ENCODE results near the gene STK39.

STK39 gene

GRCh38 chr2:168216351-168217005, 30.9 kb downstream of the STK39 start:
- TF ChIP-seq EZH2phosphoT487 (IDR thresholded peaks at IDR 0.05; ENCODE audit: borderline replicate concordance, low read length) (no peak), CTCF (IDR thresholded peaks at IDR 0.05; ENCODE audit: low read depth, low read length, poor library complexity, severe bottlenecking) (no peak)
- H4K20me1 ChIP-seq (ENCODE audit: control insufficient read depth, insufficient read depth, low read depth, low read length): no peaks in the 10 kb centered on the region
- H3K9me2 ChIP-seq (replicated peaks; ENCODE audit: control insufficient read depth, low read length): no peaks in the 10 kb centered on the region
- H3K4me2 ChIP-seq (ENCODE audit: low read length): no peak overlapping the region
- no peak overlapping the region for H3K27ac ChIP-seq (ENCODE audit: low read depth, low read length)
- peaks cover 8% of the 10 kb centered on the region; the same call in 1 of the 2 replicates for H3K4me1 ChIP-seq (ENCODE audit: control insufficient read depth, low read length)
- H3F3A ChIP-seq (ENCODE audit: control insufficient read depth, insufficient read depth): no peaks in the 10 kb centered on the region
- no peaks in the 10 kb centered on the region for H3K9me3 ChIP-seq (ENCODE audit: control insufficient read depth, insufficient read depth, low read length)
- no peak overlapping the region for H3K4me3 ChIP-seq (ENCODE audit: low read length)
- no peaks in the 10 kb centered on the region for H3K27me3 ChIP-seq (ENCODE audit: control insufficient read depth, low read length)
- no peaks in the 10 kb centered on the region for H3K36me3 ChIP-seq (ENCODE audit: control insufficient read depth, low read length)
- no peaks in the 10 kb centered on the region; the same call in 1 of the 2 replicates for H3K79me2 ChIP-seq (ENCODE audit: control insufficient read depth, low read length)

DNA sequence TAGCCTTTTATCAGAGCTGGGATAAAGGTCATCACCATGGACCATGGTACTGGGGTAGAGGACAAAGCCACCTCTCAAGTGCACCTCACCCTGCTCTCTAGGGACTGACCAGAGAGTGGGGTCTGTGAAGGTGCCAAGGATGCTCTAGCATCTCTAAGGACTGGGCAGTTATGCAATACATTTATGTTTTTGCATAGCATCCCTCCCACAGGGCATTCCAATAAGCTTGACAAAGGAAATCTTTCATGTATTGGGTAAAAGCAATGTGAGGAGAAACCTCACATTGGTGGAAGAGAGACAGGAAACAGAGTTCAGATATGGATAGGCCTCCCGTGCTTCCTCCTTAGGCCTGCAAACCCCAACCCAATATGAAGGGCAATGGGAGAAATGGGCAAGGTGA, 31.6 kb downstream of the STK39 start:
- Histone ChIP-seq H3K36me3 (ENCODE audit: control insufficient read depth, low read length) (no peaks in the 10 kb centered on the region), H3K4me1 (ENCODE audit: control insufficient read depth, low read length) (peaks cover 13% of the 10 kb centered on the region), H3K4me2 (ENCODE audit: low read length) (no peak overlapping the region), H3K79me2 (ENCODE audit: control insufficient read depth, low read length) (no peaks in the 10 kb centered on the region; the same call in 1 of the 2 replicates), H3K27me3 (ENCODE audit: control insufficient read depth, low read length) (no peaks in the 10 kb centered on the region), H3K4me3 (ENCODE audit: low read length) (no peak overlapping the region), H3F3A (ENCODE audit: control insufficient read depth, insufficient read depth) (no peaks in the 10 kb centered on the region), H3K9me3 (ENCODE audit: control insufficient read depth, insufficient read depth, low read length) (no peaks in the 10 kb centered on the region), H4K20me1 (ENCODE audit: control insufficient read depth, insufficient read depth, low read depth, low read length) (no peaks in the 10 kb centered on the region), H3K27ac (ENCODE audit: low read depth, low read length) (no peak overlapping the region), H3K9me2 (replicated peaks; ENCODE audit: control insufficient read depth, low read length) (no peaks in the 10 kb centered on the region)
- TF ChIP-seq CTCF (IDR thresholded peaks at IDR 0.05; ENCODE audit: low read depth, low read length, poor library complexity, severe bottlenecking): no peak
- TF ChIP-seq EZH2phosphoT487 (IDR thresholded peaks at IDR 0.05; ENCODE audit: borderline replicate concordance, low read length): no peak

GRCh38 chr2:168212866-168213265, 34.5 kb downstream of the STK39 start:
- Histone ChIP-seq H3K4me2 (ENCODE audit: low read length) (no peak overlapping the region), H3F3A (ENCODE audit: control insufficient read depth, insufficient read depth) (no peaks in the 10 kb centered on the region), H3K9me3 (ENCODE audit: control insufficient read depth, insufficient read depth, low read length) (no peaks in the 10 kb centered on the region), H4K20me1 (ENCODE audit: control insufficient read depth, insufficient read depth, low read depth, low read length) (no peaks in the 10 kb centered on the region), H3K36me3 (ENCODE audit: control insufficient read depth, low read length) (no peaks in the 10 kb centered on the region), H3K9me2 (replicated peaks; ENCODE audit: control insufficient read depth, low read length) (no peaks in the 10 kb centered on the region), H3K27me3 (ENCODE audit: control insufficient read depth, low read length) (no peaks in the 10 kb centered on the region), H3K27ac (ENCODE audit: low read depth, low read length) (no peak overlapping the region), H3K79me2 (ENCODE audit: control insufficient read depth, low read length) (peaks cover 8% of the 10 kb centered on the region), H3K4me3 (ENCODE audit: low read length) (no peak overlapping the region), H3K4me1 (ENCODE audit: control insufficient read depth, low read length) (peaks cover 13% of the 10 kb centered on the region)
- TF ChIP-seq CTCF (IDR thresholded peaks at IDR 0.05; ENCODE audit: low read depth, low read length, poor library complexity, severe bottlenecking) (no peak), EZH2phosphoT487 (IDR thresholded peaks at IDR 0.05; ENCODE audit: borderline replicate concordance, low read length) (no peak)
